Spinal cord (tissue), 10 donors: ENCODE results near the gene UNC119B. TPM values are rescaled to one million over a fixed set of nuclear protein-coding genes. Genes with fewer than 3 reads are reported as not detected.

Experiments used
- DNase-seq, 6 donors: peaks; one replicate each; pipeline versions ENCODE4 v3.0.0 to v3.0.0-alpha.2; 2013 to 2015; ENCODE audit warnings: low spot score in 6 of 6, low read depth in 4 of 6
- H3K27ac ChIP-seq: one replicate; pipeline ENCODE4 v1.5.1; 2013; ENCODE audit warnings: low read depth, low read length, control low read depth
- H3K27me3 ChIP-seq: one replicate; pipeline ENCODE4 v1.6.1; 2013; ENCODE audit warnings: low read length; ENCODE audit not compliant: control insufficient read depth, insufficient read depth
- H3K36me3 ChIP-seq: one replicate; pipeline ENCODE4 v1.6.1; 2013; ENCODE audit warnings: low read length; ENCODE audit not compliant: control insufficient read depth, insufficient read depth
- H3K4me1 ChIP-seq: one replicate; pipeline ENCODE4 v1.6.1; 2013; ENCODE audit warnings: low read length; ENCODE audit not compliant: control insufficient read depth, insufficient read depth
- H3K4me3 ChIP-seq: one replicate; pipeline ENCODE4 v1.5.1; 2013; ENCODE audit warnings: low read depth, low read length, control low read depth
- H3K9me3 ChIP-seq: one replicate; pipeline ENCODE4 v1.6.1; 2013; ENCODE audit warnings: low read length; ENCODE audit not compliant: control insufficient read depth, insufficient read depth
- WGBS: methylation state at CpG from one replicate; pipeline ENCODE4 v1.1.5; 2013; ENCODE audit warnings: missing lambda C conversion rate; ENCODE audit not compliant: insufficient coverage; 5-methylcytosine and 5-hydroxymethylcytosine counted together
- polyA plus RNA-seq, 2 donors: library from polyadenylated mRNA; unstranded; fragments of 120-200 nt; gene quantifications; one replicate each; pipeline ENCODE4 v1.2.1, GENCODE V29; 2013; ENCODE audit not compliant: insufficient read length in 2 of 2
- total RNA-seq, 2 donors: library from RNA; depleted of rRNA in 1 of 2; stranded (reverse); fragments of 120-200 nt in 1 of 2; fragments of >200 nt in 1 of 2; gene quantifications; one replicate each; pipeline versions ENCODE4 v1.2.3 to v1.2.4, GENCODE V29; 2013 to 2014
- donor health status: healthy.

UNC119B gene
- total and polyA plus RNA-seq, 4 donors: 19.1 to 41.9 (median 33.0) TPM

DNA sequence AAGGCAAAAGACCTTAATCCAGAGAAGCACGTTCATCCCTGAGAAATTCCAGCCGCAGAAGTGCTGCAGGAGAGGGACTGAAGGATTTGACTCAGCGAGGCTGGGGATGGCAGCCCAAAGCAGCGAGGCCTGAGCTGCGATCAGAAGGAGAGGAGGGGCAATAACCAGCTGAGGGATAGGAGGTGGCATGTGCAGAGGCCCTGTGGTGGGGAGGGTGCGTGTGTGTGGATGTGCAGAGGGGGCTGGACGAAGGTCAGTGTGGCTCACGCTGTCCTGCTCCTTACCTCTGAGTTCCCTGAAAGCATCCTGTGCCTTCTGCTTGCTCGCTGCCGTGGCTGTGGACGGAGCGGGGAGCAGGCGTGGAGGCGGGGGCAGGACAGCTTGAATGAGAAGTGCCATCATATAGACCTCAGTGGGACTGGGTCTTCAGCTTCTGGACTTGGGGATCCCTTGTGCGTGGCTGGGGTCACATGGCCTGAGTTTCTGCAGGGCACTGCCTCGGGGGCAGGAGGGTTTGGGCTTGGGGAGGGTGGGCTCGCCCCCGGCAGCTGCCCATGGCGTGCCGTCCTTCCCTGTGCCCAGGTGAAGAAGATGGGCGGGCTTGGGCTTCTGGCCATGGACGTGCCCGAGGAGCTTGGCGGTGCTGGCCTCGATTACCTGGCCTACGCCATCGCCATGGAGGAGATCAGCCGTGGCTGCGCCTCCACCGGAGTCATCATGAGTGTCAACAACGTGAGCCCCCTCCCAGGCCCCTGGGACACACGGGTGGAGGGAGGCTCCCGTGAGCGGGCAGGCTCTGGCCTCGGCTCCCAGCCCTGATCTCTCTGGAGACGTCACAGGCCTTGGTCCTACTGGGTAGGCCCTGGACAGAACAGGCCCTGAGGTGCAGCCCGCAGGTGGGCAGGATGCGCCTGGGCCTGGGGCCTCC is 26.4 kb downstream of the UNC119B start:
- H3K4me3 ChIP-seq: no peak overlapping the region
- 88% methylated on average over 38 of the region's 38 CpGs for WGBS

DNA sequence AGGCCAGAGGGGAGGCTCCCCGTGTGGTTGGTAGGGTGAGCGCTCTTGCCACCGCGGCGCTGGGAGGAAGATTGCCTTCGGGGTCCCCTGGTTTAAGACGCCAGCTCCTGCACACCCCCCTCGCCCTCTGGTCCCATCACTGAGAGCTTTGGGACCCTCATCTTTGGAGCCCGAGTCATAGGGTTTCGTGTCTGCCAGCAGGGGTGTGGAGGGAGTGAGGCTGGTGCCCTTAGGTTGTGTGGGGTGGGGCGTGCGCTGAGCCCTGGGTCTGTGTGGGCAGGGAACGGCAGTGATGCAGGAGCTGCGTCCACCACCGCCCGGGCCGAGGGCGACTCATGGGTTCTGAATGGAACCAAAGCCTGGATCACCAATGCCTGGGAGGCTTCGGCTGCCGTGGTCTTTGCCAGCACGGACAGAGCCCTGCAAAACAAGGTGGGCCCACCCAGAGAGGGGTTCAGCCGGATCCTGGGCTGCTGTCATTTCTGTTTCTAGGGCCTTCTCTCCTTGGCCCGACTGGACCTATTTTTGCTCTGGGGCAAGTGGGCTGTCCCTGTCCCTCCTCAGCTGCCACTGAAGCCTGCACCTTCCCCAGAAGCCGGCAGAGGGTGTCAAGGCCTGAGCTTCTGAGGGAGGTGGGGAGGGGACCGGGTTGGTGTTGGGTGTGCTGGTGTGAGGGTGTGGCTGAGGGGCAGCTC is 27.4 kb downstream of the UNC119B start:
- no peaks in the 10 kb centered on the region for H3K4me1 ChIP-seq
- peak in 1 of 6 donors; percentile 15 for DNase-seq
- H3K36me3 ChIP-seq: peaks cover 52% of the 10 kb centered on the region

More for the DNA sequence above, 26.4 kb downstream of the UNC119B start:
- no peak for DNase-seq
- Histone ChIP-seq H3K36me3 (peaks cover 54% of the 10 kb centered on the region), H3K9me3 (no peaks in the 10 kb centered on the region), H3K27me3 (no peaks in the 10 kb centered on the region), H3K4me1 (no peaks in the 10 kb centered on the region), H3K27ac (no peak overlapping the region)

GRCh38 chr12:120738252-120739030 is 28.2 kb downstream of the UNC119B start:
- no peak for DNase-seq
- Histone ChIP-seq H3K27ac (no peak overlapping the region), H3K36me3 (peaks cover 50% of the 10 kb centered on the region), H3K27me3 (no peaks in the 10 kb centered on the region), H3K4me3 (no peak overlapping the region), H3K4me1 (no peaks in the 10 kb centered on the region), H3K9me3 (no peaks in the 10 kb centered on the region)
- WGBS: 80% methylated on average over 27 of the region's 31 CpGs

More for the DNA sequence above, 27.4 kb downstream of the UNC119B start:
- Histone ChIP-seq H3K9me3 (no peaks in the 10 kb centered on the region), H3K27me3 (no peaks in the 10 kb centered on the region), H3K27ac (no peak overlapping the region), H3K4me3 (no peak overlapping the region)
- 84% methylated on average over 23 of the region's 25 CpGs for WGBS

GRCh38 chr12:120739031-120739762 is 28.9 kb downstream of the UNC119B start:
- H3K4me1 ChIP-seq: no peaks in the 10 kb centered on the region
- no peaks in the 10 kb centered on the region for H3K27me3 ChIP-seq
- WGBS: 91% methylated on average over 37 of the region's 38 CpGs
- no peak overlapping the region for H3K4me3 ChIP-seq
- no peak for DNase-seq
- no peaks in the 10 kb centered on the region for H3K9me3 ChIP-seq
- H3K36me3 ChIP-seq: peaks cover 50% of the 10 kb centered on the region
- H3K27ac ChIP-seq: no peak overlapping the region

- Histone ChIP-seq H3K4me1 (no peaks in the 10 kb centered on the region), H3K9me3 (no peaks in the 10 kb centered on the region), H3K27ac (no peak overlapping the region), H3K27me3 (no peaks in the 10 kb centered on the region), H3K4me3 (no peak overlapping the region), H3K36me3 (peaks cover 50% of the 10 kb centered on the region)
- DNase-seq: no peak
- 77% methylated on average over 14 of the region's 16 CpGs for WGBS
These were observed 29.8 kb downstream of the UNC119B start for GRCh38 chr12:120739821-120740613.

GRCh38 chr12:120740871-120741270 is 30.6 kb downstream of the UNC119B start:
- Histone ChIP-seq H3K9me3 (no peaks in the 10 kb centered on the region), H3K36me3 (peaks cover 50% of the 10 kb centered on the region), H3K4me3 (no peak overlapping the region), H3K4me1 (no peaks in the 10 kb centered on the region), H3K27ac (no peak overlapping the region), H3K27me3 (no peaks in the 10 kb centered on the region)
- no peak for DNase-seq
- 95% methylated on average over 15 of the region's 15 CpGs for WGBS

DNA sequence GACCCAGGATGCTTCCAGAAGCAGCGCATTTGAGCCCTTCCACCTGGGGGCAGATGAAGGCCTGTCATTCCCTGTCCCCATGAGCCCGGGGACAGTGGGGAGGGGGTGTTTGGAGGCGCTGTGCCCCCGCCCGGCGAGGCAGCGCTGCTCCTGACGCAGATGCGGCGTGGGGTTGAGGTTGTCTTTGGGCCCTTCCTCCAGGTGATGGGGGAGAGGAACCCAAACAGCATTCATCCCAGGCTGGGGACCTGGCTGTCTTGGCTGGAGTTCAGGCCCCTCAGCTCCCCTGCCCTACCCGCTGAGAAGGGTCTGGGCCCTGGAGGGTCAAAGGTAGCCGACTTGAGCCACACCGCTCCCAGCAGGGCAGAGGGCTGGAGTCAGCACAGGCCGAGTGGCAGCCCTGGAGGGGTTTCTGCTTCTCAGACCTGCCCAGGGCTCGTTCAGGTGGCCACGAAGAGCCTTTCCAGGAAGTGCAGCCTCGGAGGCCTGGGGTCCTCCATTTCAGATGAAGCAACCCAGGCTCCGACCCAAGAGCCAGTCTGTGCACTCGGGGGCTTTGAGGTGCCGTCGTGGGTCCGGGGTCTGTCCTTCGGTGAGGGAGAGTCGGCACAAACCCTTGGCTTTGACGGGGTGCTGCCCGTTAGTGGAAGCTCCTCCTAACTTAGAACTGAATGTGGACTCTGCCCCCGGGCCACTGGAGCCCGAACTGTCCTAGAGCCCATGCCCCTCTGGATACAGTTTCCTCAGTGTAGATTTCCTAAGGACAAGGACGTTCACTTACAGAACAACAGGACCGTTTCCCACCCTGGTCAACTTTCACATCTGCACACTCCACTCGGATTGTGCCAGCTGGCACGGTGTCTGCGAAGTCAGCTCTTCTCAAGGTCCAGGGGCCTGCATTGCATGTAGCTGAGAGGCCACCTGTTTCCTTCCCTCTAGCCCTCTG is 31.5 kb downstream of the UNC119B start:
- no peaks in the 10 kb centered on the region for H3K27me3 ChIP-seq
- 88% methylated on average over 33 of the region's 33 CpGs for WGBS

More for the DNA sequence above, 31.5 kb downstream of the UNC119B start:
- Histone ChIP-seq H3K9me3 (no peaks in the 10 kb centered on the region), H3K4me3 (no peak overlapping the region), H3K27ac (no peak overlapping the region), H3K36me3 (peaks cover 46% of the 10 kb centered on the region), H3K4me1 (no peaks in the 10 kb centered on the region)
- no peak for DNase-seq
